GM04503 (cell line): Measurements from ENCODE around the gene PHF2.

ENCODE experiments used
- DNase-seq: peaks from one replicate; pipeline ENCODE4 v3.0.0-alpha.2; 2012; ENCODE audit warnings: low read depth

The PHF2 gene

DNA sequence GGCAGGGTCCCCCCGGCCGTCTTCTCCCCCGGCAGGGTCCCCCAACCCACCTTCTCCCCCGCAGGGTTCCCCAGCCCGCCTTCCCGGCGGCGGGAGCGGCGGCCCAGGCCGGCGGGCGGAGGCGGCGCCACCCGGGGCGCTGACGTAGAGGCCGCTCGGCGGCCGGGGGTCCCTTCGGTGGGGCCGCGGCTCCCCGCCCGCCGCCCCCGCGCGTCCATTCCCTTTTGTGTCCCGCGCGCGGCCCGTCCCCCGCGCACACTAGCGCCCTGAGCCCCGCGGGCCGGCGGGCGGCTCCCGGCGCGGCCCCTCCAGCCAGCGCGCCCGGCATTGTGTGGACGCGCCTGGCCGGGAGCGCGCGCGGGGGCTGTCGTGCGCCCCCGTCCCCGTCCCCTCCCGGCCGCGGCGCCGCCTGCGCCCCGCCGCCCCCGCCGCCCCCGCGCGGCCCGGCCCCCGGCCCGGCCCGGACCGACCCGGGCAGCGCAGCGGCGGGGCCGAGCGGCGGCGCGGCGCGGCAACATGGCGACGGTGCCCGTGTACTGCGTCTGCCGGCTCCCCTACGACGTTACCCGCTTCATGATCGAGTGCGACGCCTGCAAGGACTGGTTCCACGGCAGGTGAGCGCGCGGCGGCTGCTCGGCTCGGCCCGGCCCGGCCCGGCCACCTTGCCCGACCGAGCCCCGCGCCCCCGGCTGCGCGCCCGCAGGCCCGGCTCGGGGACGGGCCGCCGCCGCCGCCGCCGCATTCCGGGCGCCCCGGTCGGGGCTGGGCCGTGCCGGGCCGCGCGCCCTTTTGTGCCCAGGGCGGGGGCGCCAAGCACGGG lies at the start of gene PHF2:
Gene PHF2 (plus strand): TSS at position 327 of the 820 bp plus-strand sequence. CDS start 190 bp downstream, at position 517.
- no peak for DNase-seq

DNA sequence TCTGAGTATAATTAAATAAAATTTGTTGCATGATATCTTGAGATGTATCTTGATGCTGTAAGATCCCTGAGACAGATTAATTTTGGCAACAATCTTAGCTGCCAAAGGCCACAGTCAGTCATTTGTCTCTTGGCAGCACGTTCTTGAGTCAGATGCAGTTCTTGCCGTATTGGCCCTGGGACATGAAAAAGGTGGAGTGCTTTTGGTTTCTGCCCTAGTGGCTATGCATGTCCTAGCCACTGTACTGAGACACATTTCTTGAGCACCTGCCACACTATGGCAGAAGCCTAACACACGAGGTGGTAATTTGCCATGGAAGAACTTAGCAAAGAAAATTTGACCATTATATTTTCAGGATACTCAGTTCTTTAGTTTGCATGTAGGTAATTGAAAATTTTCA lies 45.0 kb upstream of the PHF2 start:
- DNase-seq, result no peak

DNA sequence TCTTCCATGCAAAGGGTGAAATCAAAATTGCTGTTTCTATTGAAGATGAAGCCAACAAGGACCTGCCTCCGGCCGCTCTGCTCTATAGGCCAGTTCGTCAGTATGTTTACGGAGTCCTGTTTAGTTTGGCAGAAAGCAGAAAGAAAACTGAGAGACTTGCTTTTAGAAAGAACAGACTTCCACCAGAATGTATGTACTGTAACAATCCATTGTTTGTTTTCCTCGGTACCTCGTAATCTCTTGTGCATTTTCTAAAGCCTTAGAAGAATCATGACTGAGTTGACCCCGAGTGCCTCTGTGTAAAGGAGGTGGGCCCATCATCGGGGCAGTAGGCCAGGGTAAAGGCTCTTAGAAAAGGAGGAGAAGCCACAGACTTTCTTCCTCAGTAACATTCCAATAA lies 44.2 kb upstream of the PHF2 start:
- no peak for DNase-seq

DNA sequence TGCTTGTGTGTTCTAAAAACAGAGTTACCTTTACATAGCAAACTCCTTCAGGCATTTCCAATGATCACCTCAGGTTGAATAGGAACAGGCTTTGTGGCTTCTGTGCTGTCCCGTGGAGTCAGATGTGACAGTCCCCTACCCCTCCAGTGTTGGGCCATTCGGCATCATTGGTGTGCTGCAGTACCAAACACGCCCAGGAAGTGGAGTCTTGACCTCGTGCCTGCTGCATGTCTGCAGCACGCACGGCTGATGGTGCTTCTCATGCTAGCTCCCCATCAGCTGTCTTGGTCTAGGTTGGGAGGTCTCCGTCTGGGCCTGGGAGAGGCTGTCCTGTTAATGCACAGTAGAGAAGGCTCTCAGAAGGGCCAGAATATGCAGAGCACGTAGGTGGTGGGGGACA lies 42.5 kb upstream of the PHF2 start:
- no peak for DNase-seq

DNA sequence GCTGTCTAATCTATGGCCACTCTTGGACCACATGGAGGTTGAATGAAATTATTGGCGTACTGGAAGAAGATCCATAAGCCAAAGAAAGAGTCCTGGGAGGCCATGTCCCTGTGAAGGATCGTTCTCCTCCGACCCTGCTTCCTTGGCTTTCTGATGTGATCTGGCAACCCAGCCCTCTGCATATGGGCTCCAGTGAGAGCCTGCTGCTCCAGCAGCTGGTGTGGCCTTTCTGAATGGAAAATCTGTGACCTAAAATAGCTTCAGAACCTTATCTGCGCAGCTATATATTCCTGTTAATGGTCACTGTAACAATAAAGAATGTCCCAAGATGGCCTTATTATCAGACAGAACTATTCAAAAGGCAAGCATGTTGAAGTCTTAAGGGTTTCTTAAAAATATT lies 40.2 kb upstream of the PHF2 start:
- DNase-seq, result no peak

DNA sequence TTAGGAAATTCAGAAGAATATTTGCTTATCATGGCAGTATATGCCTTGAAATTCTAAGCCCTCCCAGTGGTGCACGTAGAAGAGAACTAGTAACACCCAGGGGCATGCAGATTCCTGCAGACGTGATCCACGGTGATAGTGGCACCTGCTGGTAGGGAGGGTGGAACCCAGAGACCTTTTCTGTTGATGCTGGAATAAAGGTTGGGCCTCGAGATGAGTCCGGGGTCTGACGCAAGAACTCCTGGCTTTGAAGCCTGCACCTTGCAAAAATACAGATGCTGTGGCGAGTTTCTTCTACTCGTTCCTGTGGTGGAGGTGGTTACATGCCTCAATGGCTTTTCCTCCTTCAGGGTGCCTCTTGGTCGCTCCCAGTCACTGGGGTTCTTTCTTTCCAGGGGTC lies 39.5 kb upstream of the PHF2 start:
- no peak for DNase-seq

DNA sequence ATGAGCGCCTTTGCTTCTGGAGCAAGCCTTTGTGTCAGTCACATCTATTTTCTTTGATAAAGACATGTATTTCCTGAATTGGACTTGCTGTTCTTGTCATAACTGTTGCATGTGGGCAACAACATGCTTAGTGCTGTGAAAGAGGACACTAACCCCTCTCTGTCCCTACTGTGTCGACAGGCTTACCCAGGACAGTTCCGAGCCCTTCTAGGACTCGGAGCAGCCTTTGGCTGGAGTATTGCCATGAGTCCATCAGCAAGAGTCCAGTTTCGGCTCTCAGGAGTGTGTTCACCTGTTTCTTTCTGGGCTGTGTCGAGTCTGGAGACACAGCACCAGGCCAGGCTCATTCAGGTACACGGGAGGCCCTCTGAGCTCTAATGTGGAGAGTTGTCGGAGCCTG lies 36.1 kb upstream of the PHF2 start:
- DNase-seq, result no peak

DNA sequence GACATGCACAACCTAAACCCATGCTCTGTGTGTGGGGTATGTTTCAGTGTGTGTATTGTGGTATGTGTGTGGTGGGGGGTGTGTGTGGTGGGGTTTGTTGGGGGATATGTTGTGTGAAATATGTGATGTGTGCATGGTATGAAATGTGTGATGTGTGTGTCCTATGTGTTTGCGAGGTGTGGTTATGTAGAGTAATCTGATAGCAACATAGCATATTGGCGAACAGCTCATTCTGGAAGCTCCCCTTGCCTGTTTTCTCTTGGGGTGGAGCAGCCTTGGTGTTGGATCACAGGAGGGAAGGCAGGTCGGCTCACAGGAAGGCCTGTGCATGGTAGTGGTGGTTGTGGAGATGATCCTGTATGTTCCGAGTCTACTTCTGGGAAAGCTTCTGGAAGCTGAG lies 35.4 kb upstream of the PHF2 start:
- DNase-seq, result no peak

DNA sequence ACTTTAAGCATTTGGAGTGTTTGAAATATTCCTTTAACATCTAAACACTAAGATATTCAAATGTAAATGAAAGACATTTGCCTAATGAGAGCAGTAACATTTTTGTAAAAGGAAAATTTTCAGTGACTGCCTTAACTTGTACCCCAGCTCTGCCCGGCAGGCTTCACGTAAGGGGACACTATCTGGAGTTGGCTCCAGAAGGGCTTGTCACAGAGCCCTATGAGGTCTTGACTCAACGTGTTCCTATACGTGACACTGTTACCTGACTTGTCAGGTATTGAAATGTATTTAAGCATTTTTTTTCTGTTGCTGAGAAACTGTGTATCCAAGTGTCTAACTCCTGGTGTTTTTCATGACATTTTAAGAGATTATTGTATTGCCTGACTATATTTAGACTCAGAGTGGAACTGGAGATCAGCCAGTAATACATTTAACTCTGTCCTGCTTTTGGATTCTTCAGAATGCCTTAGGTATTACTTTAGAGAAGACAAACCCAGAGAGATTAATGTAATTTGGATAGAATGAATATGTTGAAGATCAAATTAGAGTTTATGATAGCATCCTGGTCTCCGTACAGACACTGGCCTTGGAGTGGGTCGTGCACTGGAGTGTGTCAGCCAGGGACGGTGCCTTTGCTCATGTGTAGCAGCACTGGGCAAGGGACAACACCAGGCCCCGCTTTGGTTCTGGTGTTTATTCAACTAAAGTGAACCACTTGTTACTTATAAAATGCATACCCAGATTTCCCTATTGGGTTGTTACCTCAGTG lies 34.6 kb upstream of the PHF2 start:
- no peak for DNase-seq

DNA sequence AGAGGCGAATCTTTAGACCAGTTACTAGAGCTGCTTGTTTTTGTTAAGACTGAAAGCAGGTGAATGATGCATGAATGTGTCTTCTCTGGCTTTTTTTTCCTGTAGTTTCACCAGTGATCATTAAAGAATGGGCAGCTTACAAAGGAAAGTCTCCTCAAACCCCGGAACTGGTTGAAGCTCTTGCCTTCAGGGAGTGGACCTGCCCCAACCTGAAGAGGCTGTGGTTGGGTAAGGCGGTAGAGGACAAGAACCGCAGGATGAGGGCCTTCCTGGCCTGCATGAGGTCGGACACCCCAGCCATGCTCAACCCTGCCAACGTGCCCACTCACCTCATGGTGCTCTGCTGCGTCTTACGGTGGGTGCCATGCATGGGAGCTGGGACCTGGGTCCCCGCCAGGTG lies 33.3 kb upstream of the PHF2 start:
- no peak for DNase-seq

DNA sequence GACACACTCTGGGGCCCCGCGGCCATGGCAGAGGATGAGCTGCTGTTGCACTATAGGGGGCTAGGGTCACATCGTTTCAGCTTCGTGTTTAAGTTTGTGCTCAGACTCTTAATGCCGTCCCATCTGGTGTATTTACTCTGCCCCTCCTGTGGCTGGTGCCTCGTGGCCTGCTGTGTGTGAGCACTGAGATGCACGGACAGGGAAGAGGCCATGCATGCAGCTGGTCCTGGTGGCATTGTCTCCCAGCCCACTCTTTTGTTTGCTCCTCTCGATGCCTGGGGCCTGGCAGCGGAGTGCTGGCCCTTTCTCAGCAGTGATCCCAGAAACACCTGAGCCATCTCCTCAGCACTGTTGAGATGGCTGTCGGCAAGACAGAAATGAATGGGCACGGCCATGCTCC lies 30.0 kb upstream of the PHF2 start:
- no peak for DNase-seq

DNA sequence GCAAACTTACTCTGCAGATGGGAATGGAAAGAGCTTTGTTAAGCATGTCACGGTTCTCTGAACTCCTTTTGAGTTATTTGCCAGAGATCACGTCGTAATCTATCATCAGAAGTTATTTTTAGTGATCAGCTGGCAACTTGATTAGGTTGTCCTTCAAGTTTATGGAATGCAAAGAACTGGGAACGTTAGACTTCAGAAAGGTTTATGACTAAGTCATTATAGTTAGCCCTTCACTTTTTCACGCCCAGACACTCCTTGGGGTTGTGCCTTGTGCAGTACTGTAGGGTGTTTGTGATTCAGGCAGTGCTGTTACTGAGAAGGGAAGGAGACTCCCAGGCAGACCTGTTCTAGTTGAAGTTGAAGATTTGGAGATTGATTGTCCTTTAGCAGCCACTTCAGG lies 26.8 kb upstream of the PHF2 start:
- DNase-seq, result no peak

DNA sequence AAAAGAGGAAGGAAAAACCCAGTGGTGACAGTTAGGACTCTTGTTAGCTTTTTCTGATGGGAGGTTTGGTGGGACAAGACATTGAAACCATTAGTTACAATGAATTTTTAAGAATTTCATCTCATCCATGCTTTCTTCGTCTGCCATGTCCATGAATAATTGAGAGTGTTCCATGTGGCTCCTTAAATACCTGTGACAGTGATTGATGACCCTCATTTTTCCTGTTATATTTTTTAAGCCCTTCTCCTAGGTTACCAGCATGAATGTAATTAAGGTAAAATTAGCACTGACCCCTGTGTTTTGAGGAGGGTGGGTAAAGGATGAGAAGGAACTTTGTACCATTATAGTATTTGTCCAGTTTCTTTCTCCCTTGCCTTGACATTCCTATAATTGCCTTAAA lies 23.5 kb upstream of the PHF2 start:
- DNase-seq, result no peak

DNA sequence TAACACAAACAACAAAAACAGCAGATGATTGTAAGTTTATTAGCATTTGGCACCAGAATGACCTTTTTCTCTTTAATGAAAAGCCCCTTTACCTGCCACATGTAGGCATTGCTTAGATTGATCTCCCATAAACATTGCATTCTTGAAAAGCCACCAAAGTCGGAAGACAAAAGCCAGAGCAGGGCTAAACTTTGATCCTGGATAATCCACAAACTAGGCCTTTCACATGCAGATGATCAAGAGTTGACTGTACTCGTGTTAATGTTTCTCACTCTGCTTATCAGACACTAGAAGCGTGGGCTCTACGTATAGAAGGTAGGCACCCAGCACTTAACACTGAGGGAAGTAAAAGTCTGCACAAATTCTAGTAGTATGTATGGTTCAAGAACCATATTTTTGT lies 21.0 kb upstream of the PHF2 start:
- no peak for DNase-seq

DNA sequence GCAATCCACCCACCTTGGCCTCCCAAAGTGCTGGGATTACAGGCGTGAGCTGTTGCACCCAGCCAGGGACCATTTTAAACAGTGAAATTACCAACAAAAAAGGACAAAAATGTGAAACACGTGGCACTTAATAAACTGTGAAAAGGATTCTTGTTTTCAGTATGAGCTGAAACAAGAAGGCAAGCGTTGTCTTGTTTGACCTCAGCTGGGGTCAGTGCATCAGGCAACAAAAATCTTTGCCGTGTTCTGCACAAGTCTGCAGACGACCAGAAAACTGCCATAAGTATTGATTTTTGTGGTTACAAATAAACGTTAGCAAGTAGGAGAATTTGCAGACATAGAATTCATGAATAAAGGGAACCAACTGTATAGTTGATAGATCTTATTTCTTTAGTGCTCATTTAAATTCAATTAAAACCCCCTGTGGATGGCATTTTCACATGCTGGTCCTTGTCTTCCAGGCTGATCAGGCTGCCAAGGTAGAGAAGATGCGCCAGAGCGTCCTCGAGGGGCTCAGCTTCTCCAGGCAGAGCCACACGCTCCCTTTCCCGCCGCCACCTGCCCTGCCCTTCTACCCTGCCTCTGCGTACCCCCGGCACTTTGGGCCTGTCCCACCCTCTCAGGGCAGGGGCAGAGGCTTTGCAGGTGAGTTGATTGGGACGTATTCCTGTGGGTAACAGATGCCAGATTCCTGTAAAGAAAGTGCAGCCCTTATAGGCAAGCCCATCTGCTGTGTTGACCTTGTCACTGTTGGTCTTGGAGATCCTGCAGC lies 18.8 kb upstream of the PHF2 start:
- DNase-seq, result no peak

DNA sequence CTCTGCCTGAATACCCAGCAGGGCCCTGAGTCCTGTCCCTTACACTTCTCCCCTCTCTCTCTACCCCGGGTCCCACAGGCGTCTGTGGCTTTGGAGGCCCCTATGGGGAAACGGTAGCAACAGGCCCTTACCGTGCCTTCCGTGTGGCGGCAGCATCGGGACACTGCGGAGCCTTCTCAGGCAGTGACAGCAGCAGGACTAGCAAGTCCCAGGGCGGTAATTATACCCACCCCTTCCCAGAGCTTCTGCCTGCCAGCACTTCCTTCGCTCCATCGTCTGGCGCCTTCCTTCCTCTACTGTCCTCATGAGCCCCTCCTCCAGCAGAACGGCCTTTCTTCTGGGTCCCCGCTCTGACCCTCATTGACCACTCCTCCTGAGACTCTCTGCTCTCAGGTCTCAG lies 17.9 kb upstream of the PHF2 start:
- no peak for DNase-seq

DNA sequence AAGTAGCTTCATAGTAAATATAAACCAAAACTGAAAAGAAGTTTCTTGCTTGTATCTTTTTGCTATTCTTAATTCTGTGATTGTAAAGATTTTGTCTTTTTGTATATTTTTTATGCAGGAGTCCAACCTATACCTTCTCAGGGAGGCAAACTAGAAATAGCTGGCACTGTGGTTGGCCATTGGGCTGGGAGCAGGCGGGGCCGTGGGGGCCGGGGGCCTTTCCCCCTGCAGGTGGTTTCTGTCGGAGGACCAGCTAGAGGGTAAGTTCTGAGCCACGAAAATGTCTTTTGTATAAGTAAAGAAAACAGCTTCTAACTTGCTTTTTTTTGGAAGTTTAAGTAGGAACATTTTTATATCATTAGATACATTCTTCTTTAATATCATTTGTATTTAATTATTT lies 15.4 kb upstream of the PHF2 start:
- no peak for DNase-seq

DNA sequence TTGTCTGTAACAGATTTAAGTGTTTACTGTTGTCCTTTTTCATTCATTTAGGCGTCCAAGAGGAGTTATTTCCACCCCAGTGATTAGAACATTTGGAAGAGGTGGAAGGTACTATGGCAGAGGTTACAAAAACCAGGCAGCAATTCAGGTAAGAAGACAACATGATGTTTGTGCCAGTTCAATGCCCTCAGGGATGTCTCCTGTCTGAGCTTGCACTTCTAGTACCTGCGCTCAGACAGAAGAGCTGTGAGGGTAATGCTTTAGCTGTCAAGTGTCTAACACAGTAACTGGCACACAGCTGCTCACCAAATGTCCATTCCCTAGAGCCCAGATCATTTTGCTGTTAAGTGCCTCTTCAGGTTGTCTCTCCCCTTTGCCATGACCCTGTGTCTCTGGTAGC lies 14.2 kb upstream of the PHF2 start:
- no peak for DNase-seq

DNA sequence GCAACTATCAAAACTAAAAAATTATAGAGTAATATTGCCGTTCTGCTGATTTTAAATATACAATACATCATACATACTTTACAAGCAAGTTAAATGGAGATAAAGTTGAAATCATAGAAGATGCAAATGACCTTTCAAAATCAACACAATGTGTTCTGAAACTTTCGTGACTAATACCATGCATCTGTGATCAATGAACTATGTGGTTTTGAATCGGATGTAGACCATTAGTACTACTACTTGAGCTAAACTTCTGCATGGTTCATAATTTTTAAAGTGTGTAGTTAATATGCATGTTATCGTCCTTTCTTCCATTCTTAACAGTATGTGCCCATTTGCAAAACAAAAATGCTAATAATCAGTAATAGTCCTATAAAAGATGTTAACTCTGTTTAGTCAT lies 11.3 kb upstream of the PHF2 start:
- no peak for DNase-seq

DNA sequence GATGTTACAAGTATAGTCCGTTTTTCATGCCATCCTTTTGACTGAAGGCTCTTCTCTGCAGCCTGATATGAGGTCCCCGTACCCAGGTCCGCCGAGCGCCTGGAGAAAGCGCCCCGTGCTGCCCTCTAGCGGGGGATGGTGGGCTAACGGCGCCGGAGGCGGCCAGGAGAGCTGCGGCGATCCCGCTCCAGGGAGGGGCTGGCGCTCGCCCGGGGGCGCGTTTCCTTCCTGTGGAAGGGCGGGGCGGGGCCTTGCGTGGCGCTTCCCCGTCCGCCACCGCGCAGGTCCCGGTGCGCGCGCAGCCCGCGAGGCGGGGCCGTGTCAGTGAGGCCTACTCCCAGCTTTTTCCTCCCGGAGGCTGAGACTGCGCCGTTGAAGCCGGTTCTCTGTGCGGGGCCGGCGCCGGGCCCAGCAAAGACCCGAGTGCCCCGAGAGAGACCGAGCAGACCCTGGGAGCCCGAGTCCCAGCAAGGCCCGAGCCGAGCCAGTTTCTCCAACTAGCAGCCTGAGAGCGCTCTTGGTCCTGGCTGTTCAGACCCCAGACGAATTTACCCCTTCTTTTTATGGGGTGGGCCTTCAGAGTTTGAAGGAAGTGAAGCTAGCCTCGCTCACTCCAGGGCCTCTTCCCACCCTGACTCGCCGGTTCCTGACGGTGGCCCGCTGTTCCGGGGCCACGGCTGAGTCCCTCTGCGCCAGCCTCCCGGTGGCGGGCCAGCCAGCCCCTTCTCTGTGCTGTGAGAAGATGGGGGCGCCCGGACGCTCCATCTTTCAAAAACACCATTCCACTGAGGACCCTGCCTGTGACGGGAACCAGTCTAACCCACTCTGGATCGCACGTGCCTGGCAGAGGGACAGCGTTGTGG lies 9.7 kb upstream of the PHF2 start:
- peak; percentile 67 for DNase-seq

DNA sequence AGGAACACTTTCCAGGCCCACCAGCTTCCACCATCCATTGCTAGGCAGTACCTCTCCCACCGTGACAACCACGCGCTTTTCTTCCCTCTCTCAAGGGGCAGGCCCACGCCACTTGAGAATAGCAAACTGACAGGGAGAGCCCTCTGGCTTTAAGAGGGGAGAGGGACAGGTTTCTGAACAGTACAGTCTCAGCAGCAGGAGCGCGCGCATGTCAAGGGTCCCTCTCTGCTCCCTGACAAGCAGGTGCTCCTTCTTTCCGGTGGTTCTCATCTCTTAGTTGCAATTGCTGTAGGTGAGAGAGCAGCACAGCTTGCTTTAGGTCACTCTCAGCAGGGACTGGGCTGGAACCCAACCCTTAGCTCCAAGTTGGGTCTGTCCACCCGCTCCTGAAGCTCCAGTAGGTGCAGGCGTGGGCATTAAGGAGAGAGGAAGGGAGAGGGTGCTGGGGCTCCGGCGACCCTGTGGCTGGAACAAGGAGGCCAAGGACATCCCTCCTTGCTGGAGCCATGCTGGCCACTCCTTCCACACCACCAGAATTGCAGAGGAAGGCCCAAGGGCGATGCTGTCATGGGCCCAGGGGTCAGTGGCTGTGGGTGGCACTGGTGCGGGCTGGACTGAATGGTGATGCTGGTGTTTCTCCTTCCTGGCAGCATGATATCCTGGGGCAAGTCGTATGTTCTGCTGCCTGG lies 9.0 kb upstream of the PHF2 start:
- no peak for DNase-seq
